ENCODE data around the gene ACOT13.

GRCh38 chr6:24696097-24696496, 29.2 kb downstream of the ACOT13 start:
- TF ChIP-seq, protein P1, sequence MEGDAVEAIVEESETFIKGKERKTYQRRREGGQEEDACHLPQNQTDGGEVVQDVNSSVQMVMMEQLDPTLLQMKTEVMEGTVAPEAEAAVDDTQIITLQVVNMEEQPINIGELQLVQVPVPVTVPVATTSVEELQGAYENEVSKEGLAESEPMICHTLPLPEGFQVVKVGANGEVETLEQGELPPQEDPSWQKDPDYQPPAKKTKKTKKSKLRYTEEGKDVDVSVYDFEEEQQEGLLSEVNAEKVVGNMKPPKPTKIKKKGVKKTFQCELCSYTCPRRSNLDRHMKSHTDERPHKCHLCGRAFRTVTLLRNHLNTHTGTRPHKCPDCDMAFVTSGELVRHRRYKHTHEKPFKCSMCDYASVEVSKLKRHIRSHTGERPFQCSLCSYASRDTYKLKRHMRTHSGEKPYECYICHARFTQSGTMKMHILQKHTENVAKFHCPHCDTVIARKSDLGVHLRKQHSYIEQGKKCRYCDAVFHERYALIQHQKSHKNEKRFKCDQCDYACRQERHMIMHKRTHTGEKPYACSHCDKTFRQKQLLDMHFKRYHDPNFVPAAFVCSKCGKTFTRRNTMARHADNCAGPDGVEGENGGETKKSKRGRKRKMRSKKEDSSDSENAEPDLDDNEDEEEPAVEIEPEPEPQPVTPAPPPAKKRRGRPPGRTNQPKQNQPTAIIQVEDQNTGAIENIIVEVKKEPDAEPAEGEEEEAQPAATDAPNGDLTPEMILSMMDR (IDR thresholded peaks at IDR 0.05): no peak
- no peak for TF ChIP-seq EP300 (IDR thresholded peaks at IDR 0.05)
- no peak for TF ChIP-seq POLR2AphosphoS5 (IDR thresholded peaks at IDR 0.05)
- TF ChIP-seq POLR2A (IDR thresholded peaks at IDR 0.05): no peak

Measured in gastroesophageal sphincter (tissue), 3 donors.